HepG2 (cell line): ENCODE data around the gene ZMAT2. TPM values are rescaled to one million over a fixed set of nuclear protein-coding genes. Genes with fewer than 3 reads are reported as not detected.

Experiments
- ATF6 ChIP-seq: sonication (generic); formaldehyde crosslinking; conservative IDR thresholded peaks from 2 replicates; pipeline ENCODE4 v1.4.0; 2020; ENCODE audit warnings: missing genetic modification reagents
- FOSL1 ChIP-seq: sonication (generic); formaldehyde crosslinking; IDR thresholded peaks from 2 replicates; pipeline ENCODE4 v1.9.0; 2021; ENCODE audit warnings: missing genetic modification reagents, borderline replicate concordance
- FOXC1 ChIP-seq: sonication (generic); formaldehyde crosslinking; IDR thresholded peaks from 2 replicates; pipeline ENCODE4 v1.8.0; 2022; ENCODE audit warnings: mild to moderate bottlenecking, missing genetic modification reagents, borderline replicate concordance
- KDM4B ChIP-seq: sonication (generic); formaldehyde crosslinking; IDR thresholded peaks from 2 replicates; pipeline ENCODE4 v1.4.0; 2020; ENCODE audit warnings: missing genetic modification reagents
- KLF13 ChIP-seq: sonication (generic); formaldehyde crosslinking; IDR thresholded peaks from 2 replicates; pipeline ENCODE4 v1.4.0; 2020; ENCODE audit warnings: mild to moderate bottlenecking, missing genetic modification reagents
- KMT2B ChIP-seq: IDR thresholded peaks from 2 replicates; pipeline ENCODE4 v1.6.1; 2016; ENCODE audit warnings: missing genetic modification reagents, missing compliant biosample characterization
- MXD4 ChIP-seq: IDR thresholded peaks from 2 replicates; pipeline ENCODE4 v1.6.1; 2016; ENCODE audit warnings: mild to moderate bottlenecking, missing biosample characterization, missing genetic modification reagents
- NCOA2 ChIP-seq: sonication (generic); formaldehyde crosslinking; IDR thresholded peaks from 2 replicates; pipeline ENCODE4 v1.8.0; 2022; ENCODE audit warnings: inconsistent platforms
- NONO ChIP-seq, 2 experiments: fragments of 450-650 bp in 1 of 2; sonication (generic) in 1 of 2; formaldehyde crosslinking in 1 of 2; IDR thresholded peaks in 1 of 2; conservative IDR thresholded peaks in 1 of 2; 2 replicates each; pipeline versions ENCODE4 v1.6.1 to v1.8.0; 2017 to 2022; ENCODE audit warnings: mild to moderate bottlenecking in 1 of 2, missing genetic modification reagents in 1 of 2, moderate library complexity in 1 of 2
- RAD21 ChIP-seq: fragments of 450-650 bp; formaldehyde crosslinking; IDR thresholded peaks from 2 replicates; pipeline ENCODE4 v1.5.0; 2020; ENCODE audit warnings: mild to moderate bottlenecking
- SIX1 ChIP-seq: sonication (generic); formaldehyde crosslinking; IDR thresholded peaks from 2 replicates; pipeline ENCODE4 v1.4.0; 2020; ENCODE audit warnings: missing genetic modification reagents, borderline replicate concordance
- SMYD3 ChIP-seq: sonication (generic); formaldehyde crosslinking; IDR thresholded peaks from 2 replicates; pipeline ENCODE4 v1.8.1; 2023; ENCODE audit warnings: mild to moderate bottlenecking, missing genetic modification reagents
- ZNF44 ChIP-seq: sonication (generic); formaldehyde crosslinking; IDR thresholded peaks from 2 replicates; pipeline ENCODE4 v1.5.1; 2020; ENCODE audit warnings: mild to moderate bottlenecking, missing genetic modification reagents
- ZNF441 ChIP-seq: sonication (generic); formaldehyde crosslinking; IDR thresholded peaks from 2 replicates; pipeline ENCODE4 v1.7.0; 2021; ENCODE audit warnings: missing genetic modification reagents, borderline replicate concordance
- ZNF451 ChIP-seq: sonication (generic); formaldehyde crosslinking; IDR thresholded peaks from 2 replicates; pipeline ENCODE4 v1.5.0; 2020; ENCODE audit warnings: mild to moderate bottlenecking, missing genetic modification reagents
- ZNF766 ChIP-seq: sonication (generic); formaldehyde crosslinking; IDR thresholded peaks from 2 replicates; pipeline ENCODE4 v1.5.0; 2020; ENCODE audit warnings: missing genetic modification reagents, borderline replicate concordance
- ZNF839 ChIP-seq: sonication (generic); formaldehyde crosslinking; IDR thresholded peaks from 2 replicates; pipeline ENCODE4 v1.4.0; 2020; ENCODE audit warnings: missing genetic modification reagents, mild to moderate bottlenecking, borderline replicate concordance
- ZSCAN20 ChIP-seq: sonication (generic); formaldehyde crosslinking; IDR thresholded peaks from 2 replicates; pipeline ENCODE4 v1.4.0; 2020; ENCODE audit warnings: missing genetic modification reagents, mild to moderate bottlenecking, borderline replicate concordance
- polyA plus RNA-seq, 8 experiments: library from polyadenylated mRNA; depleted of rRNA in 3 of 8; stranded (reverse) in 7 of 8; unstranded in 1 of 8; fragments of >200 nt; fragmentation: Illumina TruSeq in 4 of 8; extraction: Trizol in 4 of 8; gene quantifications; 2 replicates each; pipeline versions ENCODE4 v1.2.1 to v1.2.3, GENCODE V29; 2011 to 2016; ENCODE audit warnings: low read depth in 4 of 8, missing spikeins in 1 of 8, mixed read lengths in 1 of 8; ENCODE audit not compliant: insufficient read depth in 1 of 8
- total RNA-seq, 5 experiments: library from RNA; depleted of rRNA; stranded (reverse); fragments of >200 nt; fragmentation: Illumina TruSeq; extraction: Trizol; gene quantifications; 2 replicates each; pipeline ENCODE4 v1.2.3, GENCODE V29; 2016; ENCODE audit warnings: low read depth in 1 of 5
- TF ChIP-seq, protein P1 (sequence below): IDR thresholded peaks from 2 replicates; pipeline ENCODE4 v1.6.1; 2016; ENCODE audit warnings: low read depth, borderline replicate concordance
- TF ChIP-seq, protein P2 (sequence below): sonication (generic); formaldehyde crosslinking; conservative IDR thresholded peaks from 2 replicates; pipeline ENCODE4 v1.8.1; 2023; ENCODE audit warnings: missing genetic modification reagents
- TF ChIP-seq, protein P3 (sequence below): sonication (generic); formaldehyde crosslinking; IDR thresholded peaks from 2 replicates; pipeline ENCODE4 v1.8.0; 2023; ENCODE audit warnings: mild to moderate bottlenecking, missing genetic modification reagents
- TF ChIP-seq, protein P4 (sequence below): sonication (generic); formaldehyde crosslinking; IDR thresholded peaks from 2 replicates; pipeline ENCODE4 v1.4.0; 2020; ENCODE audit warnings: missing genetic modification reagents, borderline replicate concordance
- TF ChIP-seq, protein P5 (sequence below): sonication (generic); formaldehyde crosslinking; IDR thresholded peaks from 2 replicates; pipeline ENCODE4 v1.4.0; 2020; ENCODE audit warnings: missing genetic modification reagents

ZMAT2 gene
- total and polyA plus RNA-seq, 2 of the 13 experiments (the other 11 are each of a cell fraction or from before 2014, with no cell fraction given): 35.4 to 92.8 TPM

- TF ChIP-seq KMT2B (peak; percentile 67), ATF6 (CRISPR knock-in tag) (no peak), ZNF839 (CRISPR knock-in tag) (no peak), RAD21 (CRISPR knock-in tag) (0 out of 2 replicates have a peak, but pooled peaks have one; percentile 7), KLF13 (CRISPR knock-in tag) (no peak), FOXC1 (peak; percentile 74; the same call in 1 of the 2 replicates), NONO (IDR thresholded peaks at IDR 0.05) (no peak), NONO (CRISPR knock-in tag; conservative IDR thresholded peaks at IDR 0.05) (peak; percentile 61; the same call in 1 of the 2 replicates), ZNF441 (no peak), KDM4B (CRISPR knock-in tag) (peak; percentile 81; the same call in 1 of the 2 replicates), SIX1 (no peak; the same call in 1 of the 2 replicates), ZNF44 (CRISPR knock-in tag) (no peak), NCOA2 (no peak), ZNF766 (CRISPR knock-in tag) (peak; percentile 75), FOSL1 (CRISPR knock-in tag) (peak; percentile 48; the same call in 1 of the 2 replicates), SMYD3 (CRISPR knock-in tag) (no peak), ZNF451 (CRISPR knock-in tag) (no peak), ZSCAN20 (CRISPR knock-in tag) (no peak), MXD4 (CRISPR knock-in tag) (peak; percentile 60)
- TF ChIP-seq, protein P1, sequence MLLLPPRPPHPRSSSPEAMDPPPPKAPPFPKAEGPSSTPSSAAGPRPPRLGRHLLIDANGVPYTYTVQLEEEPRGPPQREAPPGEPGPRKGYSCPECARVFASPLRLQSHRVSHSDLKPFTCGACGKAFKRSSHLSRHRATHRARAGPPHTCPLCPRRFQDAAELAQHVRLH (CRISPR knock-in tag): peak; percentile 76
- TF ChIP-seq, protein P2, sequence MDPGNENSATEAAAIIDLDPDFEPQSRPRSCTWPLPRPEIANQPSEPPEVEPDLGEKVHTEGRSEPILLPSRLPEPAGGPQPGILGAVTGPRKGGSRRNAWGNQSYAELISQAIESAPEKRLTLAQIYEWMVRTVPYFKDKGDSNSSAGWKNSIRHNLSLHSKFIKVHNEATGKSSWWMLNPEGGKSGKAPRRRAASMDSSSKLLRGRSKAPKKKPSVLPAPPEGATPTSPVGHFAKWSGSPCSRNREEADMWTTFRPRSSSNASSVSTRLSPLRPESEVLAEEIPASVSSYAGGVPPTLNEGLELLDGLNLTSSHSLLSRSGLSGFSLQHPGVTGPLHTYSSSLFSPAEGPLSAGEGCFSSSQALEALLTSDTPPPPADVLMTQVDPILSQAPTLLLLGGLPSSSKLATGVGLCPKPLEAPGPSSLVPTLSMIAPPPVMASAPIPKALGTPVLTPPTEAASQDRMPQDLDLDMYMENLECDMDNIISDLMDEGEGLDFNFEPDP (CRISPR knock-in tag): no peak
- TF ChIP-seq, protein P3, sequence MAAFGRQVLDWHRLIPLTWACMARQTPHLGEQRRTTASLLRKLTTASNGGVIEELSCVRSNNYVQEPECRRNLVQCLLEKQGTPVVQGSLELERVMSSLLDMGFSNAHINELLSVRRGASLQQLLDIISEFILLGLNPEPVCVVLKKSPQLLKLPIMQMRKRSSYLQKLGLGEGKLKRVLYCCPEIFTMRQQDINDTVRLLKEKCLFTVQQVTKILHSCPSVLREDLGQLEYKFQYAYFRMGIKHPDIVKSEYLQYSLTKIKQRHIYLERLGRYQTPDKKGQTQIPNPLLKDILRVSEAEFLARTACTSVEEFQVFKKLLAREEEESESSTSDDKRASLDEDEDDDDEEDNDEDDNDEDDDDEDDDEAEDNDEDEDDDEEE (CRISPR knock-in tag): no peak
- TF ChIP-seq, protein P4, sequence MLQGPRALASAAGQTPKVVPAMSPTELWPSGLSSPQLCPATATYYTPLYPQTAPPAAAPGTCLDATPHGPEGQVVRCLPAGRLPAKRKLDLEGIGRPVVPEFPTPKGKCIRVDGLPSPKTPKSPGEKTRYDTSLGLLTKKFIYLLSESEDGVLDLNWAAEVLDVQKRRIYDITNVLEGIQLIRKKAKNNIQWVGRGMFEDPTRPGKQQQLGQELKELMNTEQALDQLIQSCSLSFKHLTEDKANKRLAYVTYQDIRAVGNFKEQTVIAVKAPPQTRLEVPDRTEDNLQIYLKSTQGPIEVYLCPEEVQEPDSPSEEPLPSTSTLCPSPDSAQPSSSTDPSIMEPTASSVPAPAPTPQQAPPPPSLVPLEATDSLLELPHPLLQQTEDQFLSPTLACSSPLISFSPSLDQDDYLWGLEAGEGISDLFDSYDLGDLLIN: no peak
- TF ChIP-seq, protein P5, sequence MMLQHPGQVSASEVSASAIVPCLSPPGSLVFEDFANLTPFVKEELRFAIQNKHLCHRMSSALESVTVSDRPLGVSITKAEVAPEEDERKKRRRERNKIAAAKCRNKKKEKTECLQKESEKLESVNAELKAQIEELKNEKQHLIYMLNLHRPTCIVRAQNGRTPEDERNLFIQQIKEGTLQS (CRISPR knock-in tag): peak; percentile 83
Observed at GRCh38 chr5:140710899-140711552, 10.8 kb downstream of the ZMAT2 start (continued).
